Stomach (tissue), 4 donors: ENCODE measurements around the gene ZC3H6.

ENCODE experiments used
- POLR2AphosphoS5 ChIP-seq, 3 donors: sonication (generic); formaldehyde crosslinking; IDR thresholded peaks; one replicate each; pipeline ENCODE4 v1.6.1; 2016; ENCODE audit warnings: antibody characterized with exemption in 3 of 3
- TF ChIP-seq, protein P1 (sequence below), 7 experiments: fragments of 450-650 bp in 4 of 7; fragments of 200-600 bp in 3 of 7; sonication (generic) in 3 of 7; IDR thresholded peaks; one replicate each; pipeline ENCODE4 v1.5.1; 2016 to 2019; ENCODE audit warnings: antibody characterized with exemption in 7 of 7, control low read depth in 2 of 7, mild to moderate bottlenecking in 1 of 7

GRCh38 chr2:112310906-112311305, 35.5 kb downstream of the ZC3H6 start:
- TF ChIP-seq, protein P1, sequence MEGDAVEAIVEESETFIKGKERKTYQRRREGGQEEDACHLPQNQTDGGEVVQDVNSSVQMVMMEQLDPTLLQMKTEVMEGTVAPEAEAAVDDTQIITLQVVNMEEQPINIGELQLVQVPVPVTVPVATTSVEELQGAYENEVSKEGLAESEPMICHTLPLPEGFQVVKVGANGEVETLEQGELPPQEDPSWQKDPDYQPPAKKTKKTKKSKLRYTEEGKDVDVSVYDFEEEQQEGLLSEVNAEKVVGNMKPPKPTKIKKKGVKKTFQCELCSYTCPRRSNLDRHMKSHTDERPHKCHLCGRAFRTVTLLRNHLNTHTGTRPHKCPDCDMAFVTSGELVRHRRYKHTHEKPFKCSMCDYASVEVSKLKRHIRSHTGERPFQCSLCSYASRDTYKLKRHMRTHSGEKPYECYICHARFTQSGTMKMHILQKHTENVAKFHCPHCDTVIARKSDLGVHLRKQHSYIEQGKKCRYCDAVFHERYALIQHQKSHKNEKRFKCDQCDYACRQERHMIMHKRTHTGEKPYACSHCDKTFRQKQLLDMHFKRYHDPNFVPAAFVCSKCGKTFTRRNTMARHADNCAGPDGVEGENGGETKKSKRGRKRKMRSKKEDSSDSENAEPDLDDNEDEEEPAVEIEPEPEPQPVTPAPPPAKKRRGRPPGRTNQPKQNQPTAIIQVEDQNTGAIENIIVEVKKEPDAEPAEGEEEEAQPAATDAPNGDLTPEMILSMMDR (IDR thresholded peaks at IDR 0.05), result no peak
- no peak for TF ChIP-seq POLR2AphosphoS5 (IDR thresholded peaks at IDR 0.05)
